IPS-18c (cell line): Measurements from ENCODE around the gene ZFPM1.
"Not testable (repeated sequence)": the region's sequence is repeated elsewhere in the genome, so short reads cannot be mapped to it uniquely, and the experiment has no call there.

Experiments
- H3K4me3 ChIP-seq: 2 replicates; pipeline ENCODE4 v1.7.0; 2013; ENCODE audit warnings: low read depth, mild to moderate bottlenecking, low read length, moderate library complexity; ENCODE audit not compliant: insufficient read depth
- H3K9me3 ChIP-seq: one replicate; pipeline ENCODE4 v1.6.1; 2013; ENCODE audit warnings: mild to moderate bottlenecking, low read length, moderate library complexity; ENCODE audit not compliant: control insufficient read depth, insufficient read depth

Gene ZFPM1

DNA sequence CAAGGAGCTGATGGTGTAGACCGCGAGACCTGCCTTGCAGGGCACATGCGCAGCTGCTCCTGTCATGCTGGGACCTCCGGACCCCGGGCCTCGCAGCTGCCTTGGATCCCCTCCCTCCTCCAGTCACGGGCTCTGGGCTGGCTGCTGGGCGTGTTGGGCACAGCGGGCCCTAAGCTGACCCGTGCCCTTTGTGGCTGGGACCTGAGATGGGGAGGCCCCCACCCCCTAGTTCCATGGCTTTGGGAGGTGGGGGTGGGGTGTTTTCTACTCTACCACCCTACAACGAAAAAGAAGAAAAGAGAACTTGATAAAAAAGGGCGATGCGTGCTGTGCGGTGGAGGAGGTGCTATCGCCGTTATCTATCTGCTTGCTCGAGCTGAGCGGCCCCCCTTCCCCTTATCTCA, 14.5 kb downstream of the ZFPM1 start:
- no peak overlapping the region for H3K4me3 ChIP-seq
- no peaks in the 10 kb centered on the region for H3K9me3 ChIP-seq

DNA sequence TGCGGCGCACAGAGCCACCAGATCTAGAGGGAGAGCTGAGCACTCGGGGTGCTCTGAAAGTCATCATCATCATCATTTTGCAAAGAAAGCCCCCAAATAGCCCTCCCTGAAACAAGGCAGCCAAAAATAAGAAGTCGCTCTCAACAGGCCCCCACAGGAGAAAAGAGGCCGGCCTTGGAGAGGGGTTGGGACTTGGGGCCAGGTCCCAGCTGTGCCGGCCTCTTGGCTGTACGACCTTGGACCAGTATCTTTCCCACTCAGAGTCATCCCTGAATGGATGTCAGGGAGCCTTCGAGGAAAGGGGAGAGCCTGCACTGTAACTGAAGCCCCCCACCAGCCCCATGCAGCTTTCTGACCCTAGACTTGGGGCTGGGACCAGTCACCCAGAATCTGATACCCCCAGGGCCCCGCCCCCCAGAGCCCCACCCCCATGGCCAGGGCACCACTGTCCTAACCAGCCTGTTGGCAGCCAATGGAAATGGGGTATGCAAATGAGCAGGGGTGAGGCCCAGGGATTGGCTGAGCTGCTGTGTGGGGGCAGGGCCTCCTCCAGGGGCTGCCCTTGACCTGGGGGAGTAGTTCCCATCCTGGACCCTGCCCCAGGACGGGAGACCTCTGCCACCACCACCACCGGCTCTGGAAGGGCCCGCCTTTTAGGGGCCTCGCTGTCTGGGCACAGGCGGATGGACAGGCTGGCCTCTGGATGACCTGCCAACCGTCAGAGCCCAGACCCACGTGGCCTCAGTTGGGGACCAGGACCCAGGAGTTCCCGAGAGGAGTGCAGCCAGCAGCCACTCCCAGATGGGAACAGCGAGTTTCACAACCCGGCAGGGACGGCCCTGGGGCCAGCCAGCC, 15.4 kb downstream of the ZFPM1 start:
- no peak overlapping the region for H3K4me3 ChIP-seq
- no peaks in the 10 kb centered on the region for H3K9me3 ChIP-seq

DNA sequence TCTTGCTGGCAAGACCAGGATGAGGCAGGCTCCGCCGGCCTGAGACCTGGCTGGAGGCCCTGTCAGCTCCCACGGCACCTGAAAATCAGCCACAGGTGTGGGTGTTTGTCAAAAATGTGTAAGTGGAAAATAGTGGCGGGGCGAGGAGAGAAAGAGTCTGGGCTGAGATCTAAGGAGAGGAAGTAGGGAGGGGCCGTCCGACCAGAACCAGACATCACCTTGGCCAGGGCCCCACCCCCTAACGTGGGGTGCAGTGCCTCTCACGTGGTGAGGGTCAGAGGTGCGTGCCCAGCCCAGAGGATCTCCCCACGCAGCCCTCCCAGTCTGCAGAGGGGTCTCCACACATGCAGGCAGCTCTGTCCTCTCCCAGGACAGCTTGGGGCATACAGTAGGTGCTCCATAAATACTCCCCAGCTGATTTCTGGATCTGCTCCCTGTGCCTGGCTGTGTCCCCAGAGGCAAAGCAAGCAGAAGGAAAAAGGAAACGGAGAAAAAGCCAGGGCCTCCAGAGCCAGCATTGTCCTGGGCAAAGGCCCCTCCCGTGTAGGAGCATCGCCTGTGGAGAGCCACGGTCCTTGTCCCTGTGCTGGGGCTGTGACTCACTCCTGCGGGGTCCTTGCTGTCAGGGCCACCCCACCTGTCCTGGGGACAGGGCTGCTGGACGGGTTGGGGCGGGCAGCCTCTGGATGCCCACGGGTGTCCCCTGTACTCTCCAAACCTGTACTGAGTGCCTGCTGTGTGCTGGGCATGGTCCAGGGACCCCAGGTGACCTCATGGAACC, 16.7 kb downstream of the ZFPM1 start:
- H3K4me3 ChIP-seq: no peak overlapping the region
- no peaks in the 10 kb centered on the region for H3K9me3 ChIP-seq

DNA sequence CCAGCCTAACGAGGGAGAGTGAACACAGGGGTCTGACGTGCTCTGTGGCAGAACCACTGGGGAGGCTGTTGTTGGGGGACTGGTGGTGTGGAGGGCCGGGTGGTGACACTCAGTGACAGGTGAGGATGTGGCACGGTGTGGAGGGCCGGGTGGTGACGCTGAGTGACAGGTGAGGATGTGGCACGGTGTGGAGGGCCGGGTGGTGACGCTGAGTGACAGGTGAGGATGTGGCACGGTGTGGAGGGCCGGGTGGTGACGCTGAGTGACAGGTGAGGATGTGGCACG, 17.3 kb downstream of the ZFPM1 start:
- H3K4me3 ChIP-seq, H3K9me3 ChIP-seq: not testable (repeated sequence)

DNA sequence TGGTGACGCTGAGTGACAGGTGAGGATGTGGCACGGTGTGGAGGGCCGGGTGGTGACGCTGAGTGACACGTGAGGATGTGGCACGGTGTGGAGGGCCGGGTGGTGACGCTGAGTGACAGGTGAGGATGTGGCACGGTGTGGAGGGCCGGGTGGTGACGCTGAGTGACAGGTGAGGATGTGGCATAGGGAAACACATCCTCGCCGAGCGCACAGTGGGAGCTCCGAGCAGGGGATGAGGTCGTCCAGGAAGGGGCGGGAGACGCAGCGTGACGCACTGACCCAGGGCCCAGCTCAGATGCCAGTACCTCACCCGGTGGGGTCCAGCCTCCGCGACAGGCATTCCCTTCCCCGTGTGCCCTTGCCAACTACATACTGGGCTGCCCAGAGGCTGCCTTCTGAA, 17.6 kb downstream of the ZFPM1 start:
- H3K4me3 ChIP-seq, H3K9me3 ChIP-seq: not testable (repeated sequence)

DNA sequence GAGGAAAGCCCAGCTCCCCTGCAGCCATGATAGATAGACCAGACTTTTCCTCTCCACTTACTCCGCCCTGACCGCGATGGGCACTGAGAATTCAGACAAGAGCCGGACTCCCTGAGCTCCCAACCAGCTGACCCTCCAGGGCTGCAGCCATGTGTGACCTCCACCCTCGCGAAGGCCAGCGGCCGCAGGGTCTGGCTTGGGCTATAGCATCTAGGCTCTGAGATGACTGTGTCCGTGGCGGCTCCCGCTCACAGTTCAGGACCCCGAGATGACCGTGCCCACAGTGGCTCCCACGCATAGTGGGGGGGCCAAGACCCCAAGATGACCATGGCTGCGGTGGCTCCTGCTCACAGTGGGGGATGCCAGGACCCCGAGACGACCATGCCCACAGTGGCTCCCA, 18.0 kb downstream of the ZFPM1 start:
- H3K4me3 ChIP-seq: no peak overlapping the region
- no peaks in the 10 kb centered on the region for H3K9me3 ChIP-seq

DNA sequence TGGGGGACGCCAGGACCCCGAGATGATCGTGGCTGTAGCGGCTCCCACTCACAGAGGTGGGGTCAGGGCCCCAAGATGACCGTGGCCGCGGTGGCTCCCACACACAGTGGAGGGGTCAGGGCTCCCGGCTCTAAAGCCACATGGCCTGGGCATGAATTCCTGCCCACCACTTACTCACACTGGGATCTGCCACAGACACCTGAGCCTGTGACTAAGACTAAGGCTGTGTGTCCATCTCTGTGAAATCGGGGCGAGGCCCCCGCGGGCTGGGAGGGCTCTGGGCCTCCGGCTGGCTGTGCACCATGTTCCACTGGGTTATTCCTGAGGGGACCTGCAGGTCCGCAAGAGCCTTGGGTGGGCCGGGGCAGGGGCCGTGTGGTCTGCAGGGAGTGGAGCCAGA, 18.5 kb downstream of the ZFPM1 start:
- no peak overlapping the region for H3K4me3 ChIP-seq
- H3K9me3 ChIP-seq: no peaks in the 10 kb centered on the region

DNA sequence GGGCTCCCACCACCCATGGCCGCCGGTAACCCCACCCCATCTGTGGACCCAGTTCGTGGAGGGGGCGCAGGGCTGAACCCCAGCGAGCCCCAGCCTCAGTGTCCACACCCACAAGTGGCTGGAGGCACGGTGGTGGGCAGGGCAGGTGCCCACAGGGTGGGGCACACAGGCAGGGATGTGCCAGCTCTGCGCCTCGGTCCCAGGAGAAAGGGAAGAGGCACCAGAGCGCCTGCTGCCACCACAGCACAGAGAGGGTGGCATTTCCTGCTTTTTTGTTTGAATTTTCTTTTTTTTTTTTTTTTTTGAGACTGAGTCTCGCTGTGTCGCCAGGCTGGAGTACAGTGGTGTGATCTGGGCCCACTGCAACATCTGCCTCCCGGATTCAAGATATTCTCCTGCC, 19.0 kb downstream of the ZFPM1 start:
- no peaks in the 10 kb centered on the region for H3K9me3 ChIP-seq
- H3K4me3 ChIP-seq: no peak overlapping the region

DNA sequence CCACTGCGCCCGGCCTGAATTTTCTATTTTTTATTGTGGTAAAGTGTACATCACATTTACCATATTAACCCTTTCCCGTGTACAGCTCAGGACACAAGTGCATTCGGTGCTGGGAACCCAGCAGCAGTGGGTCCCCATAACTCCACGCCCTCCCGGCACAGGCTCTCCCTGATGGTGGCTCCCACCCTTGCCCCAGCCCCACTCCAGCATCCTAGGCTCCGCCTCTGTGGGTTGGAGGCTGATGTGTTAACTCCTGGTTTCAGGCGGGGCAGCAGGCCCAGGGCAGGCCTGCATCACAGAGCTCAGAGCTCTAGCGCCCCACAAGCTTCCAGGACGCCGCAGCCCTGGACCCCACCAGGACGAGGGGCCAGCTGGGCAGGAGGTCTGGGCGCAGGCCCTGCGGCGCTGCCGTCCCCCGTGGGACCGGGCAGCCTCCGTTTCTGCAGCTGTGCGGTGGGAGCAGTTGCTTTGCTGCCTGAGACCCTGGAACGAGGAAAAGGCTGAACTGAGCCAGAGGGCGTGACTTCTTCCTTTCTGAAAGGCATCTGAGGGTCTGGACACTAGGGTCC, 19.6 kb downstream of the ZFPM1 start:
- H3K9me3 ChIP-seq: no peaks in the 10 kb centered on the region
- no peak overlapping the region for H3K4me3 ChIP-seq

DNA sequence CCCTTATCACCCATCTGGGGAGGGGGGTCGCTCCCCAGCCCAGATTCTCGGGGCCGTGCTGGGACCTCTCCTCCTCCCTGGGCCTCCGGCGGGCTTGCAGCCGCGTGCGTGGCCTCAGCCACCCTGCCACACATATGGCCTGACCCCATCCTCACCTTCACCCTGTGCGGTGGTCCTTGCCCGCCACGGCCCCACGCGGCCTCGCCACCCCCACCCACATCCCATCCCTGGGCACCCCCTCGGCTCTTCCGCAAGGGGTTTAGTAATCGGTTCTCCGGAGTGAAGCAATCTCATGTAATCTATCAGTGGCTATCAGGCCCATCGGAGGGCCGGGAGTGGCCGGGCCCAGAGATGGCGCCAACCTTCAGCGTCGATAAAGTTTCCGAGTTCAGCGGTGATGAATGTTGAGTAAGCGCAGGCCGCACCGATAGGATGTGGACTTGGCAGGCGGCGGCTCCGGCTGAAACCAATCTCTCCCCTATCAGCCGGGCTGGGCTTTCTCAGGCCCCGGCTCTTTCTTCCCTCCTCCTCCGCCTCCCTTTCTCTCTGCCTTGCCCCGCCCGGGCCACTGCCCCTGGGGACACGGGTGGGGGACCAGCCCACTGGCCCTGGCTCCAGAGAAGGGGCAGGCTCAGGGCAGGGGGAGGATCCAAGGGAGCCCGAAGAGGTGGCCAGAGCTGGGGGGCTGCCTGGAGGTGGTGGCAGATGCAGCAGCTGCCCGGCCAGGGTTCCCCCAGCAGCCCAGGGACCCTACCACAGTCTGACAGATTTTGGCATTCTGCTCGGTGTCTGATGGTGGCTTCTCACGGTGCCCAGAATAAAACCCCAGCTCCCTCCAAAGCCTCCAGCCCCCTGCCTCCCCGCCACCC, 20.8 kb downstream of the ZFPM1 start:
- Histone ChIP-seq H3K9me3 (no peaks in the 10 kb centered on the region), H3K4me3 (no peak overlapping the region)

DNA sequence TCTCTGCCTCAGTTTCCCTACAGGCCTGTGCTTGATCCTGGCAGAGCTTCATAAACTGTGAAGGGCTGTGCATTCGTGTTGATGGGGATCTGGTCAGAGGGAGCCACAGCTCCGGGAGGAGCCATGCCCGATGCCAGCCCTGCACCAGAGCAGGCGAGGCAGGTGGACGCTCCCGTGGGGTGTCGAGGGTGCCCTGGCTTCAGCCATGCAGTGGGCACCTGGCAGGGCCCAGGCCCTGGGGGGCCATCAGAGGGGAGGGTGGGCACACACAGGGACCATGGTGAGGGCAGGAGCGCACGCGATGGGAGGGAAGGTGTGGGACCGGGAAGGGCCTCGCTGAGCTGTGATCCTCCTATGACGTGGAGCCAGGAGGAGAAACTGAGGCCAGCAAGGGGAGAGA, 22.0 kb downstream of the ZFPM1 start:
- Histone ChIP-seq H3K9me3 (no peaks in the 10 kb centered on the region), H3K4me3 (no peak overlapping the region)

DNA sequence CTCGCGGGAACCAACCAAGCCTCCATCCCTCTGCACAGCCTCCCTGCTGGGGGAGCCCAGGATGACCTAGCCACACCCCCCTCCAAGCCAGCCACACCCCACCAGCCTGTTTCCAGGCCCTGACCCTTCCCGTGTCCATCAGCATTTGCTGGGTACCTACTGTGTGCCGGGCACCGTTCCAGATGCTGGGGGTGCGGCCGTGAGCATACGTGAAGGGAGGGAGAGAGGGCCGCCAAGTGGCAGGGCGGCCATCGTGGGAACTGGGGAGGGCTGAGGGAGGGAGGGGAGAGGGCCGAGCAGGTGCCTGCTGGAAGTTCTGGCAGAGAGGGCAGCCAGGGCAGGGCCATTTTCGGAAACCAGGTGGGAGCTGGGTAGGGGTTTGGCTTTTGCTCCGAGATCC, 23.1 kb downstream of the ZFPM1 start:
- Histone ChIP-seq H3K4me3 (no peak overlapping the region), H3K9me3 (no peaks in the 10 kb centered on the region)

DNA sequence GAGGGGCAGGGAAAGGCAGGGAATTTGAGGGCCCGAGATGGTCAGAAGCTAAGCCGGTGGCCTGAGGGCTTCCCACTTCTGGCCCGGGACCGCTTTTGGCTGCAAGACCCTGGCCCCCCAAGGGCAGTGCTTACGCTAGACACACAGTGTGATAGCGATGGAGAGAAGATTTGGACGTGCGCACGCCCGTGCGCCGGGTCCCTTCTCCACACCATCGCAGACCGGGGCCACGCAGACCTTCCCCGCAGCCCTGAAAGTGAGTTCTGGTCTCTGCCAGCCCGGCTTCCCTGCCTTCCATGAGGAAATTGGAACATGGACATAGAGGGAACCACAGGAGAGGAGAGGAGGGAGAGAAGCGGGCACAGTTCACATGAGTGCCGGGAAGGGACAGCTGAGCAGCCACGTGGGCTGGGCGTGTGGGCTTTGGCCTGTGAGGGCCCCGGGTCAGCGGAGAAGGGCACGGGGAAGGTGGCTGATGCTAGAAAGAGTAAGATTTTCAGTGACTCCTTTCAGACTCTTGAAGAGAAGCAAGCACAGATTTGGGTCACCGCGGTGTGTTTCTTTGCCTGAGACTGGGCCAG, 23.8 kb downstream of the ZFPM1 start:
- Histone ChIP-seq H3K4me3 (no peak overlapping the region), H3K9me3 (no peaks in the 10 kb centered on the region)

DNA sequence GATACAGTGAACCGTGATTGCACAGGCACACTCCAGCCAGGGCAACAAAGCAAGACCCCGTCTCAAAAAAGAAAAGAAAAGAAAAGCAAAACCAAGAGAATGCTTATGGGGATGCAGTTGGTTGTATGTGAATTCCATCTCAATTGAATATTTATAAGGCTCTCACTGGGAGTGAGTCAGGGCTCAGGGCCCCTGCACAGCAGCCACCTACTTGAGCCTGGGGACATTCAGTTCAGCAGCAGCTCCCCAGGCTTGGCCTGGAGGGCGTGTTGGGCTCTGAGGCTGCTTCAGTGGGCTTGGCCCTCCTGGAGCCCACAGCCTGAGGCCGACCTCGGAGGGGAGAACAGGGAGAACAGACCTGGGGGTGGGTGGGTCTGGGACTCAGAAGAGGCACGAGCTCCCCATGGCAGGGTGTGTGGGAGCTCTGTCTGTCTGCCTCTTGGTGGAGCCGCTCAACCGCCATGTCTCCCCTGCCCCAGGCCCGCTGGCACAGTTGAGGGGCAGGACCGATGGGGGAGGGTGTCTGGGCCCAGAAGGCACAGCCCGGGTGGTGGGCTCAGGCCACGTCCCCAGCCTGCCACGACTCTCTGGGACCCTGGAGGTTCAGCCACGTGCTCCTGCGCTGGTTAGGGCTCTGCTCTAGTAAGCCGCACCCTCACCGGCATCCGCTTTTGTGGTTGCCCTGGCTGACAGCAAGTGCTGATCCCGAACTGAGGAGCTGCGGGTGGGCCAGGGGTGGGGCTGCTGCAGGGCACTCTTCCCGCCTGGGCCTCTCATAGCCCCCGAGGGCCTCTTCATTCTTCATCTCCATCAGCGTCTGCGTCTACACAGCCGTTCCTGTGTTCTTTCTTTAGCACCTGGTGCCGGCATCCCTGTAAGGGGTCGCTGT, 24.8 kb downstream of the ZFPM1 start:
- no peaks in the 10 kb centered on the region for H3K9me3 ChIP-seq
- no peak overlapping the region for H3K4me3 ChIP-seq

DNA sequence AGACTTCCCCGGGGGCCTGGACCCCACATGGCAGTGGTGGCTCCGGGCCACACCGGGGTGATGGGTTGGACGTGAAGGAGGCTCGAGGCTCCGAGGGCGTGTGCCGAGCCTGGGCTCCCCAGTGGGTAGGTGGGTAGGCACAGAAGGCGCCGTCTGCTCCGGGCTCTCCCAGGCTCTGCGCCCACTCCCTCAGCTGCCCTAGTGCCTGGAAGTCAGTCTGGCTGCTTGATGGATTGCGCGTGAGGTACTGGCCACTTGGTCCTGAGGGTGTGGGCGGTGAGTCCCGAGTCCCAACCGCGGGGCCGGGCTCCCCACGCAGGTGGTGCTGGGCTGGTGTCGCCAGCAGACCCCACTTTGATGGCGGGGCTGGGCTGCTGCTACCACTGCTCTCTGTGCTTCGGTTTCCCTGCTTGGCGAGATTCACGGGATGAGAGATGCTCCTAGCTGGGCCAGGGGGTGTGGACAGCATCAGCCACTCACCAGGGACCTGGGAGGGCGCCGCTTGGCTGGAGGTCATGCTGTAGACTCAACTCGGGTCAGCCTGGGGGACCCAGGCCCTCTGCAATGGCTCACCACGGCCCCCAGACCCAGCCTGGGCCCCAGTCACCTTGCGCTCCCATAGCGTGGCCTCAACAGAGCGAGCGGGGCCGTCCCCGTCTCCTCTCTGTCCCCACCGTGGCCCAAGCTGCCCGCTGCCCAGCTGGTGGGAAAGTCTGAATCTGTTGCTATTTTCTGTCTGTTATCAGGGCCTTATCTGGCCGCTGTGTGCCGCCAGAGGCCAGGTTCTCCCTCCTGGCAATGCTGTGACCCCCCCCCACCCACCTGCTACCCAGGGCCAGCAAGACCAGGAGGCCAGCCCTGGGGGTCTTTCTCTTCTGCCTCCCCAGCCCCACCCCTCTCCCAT, 26.1 kb downstream of the ZFPM1 start:
- Histone ChIP-seq H3K4me3 (no peak overlapping the region), H3K9me3 (no peaks in the 10 kb centered on the region)
